Endothelial cell of hepatic sinusoid (primary cell): ENCODE results near the gene IGF1.

Experiments used
- in situ Hi-C: cut with HindIII; loops from 2 replicates; pipeline ENCODE4 v1.10.0; 2017; ENCODE audit warnings: low sequenced_read_pairs

IGF1 gene

GRCh38 chr12:102429211-102430154, 50.9 kb downstream of the IGF1 start:
- in situ Hi-C loops = no loop called here

GRCh38 chr12:102427543-102427941, 52.8 kb downstream of the IGF1 start:
- in situ Hi-C loops = no loop called here

GRCh38 chr12:102426599-102427542, 53.5 kb downstream of the IGF1 start:
- in situ Hi-C loops = no loop called here

GRCh38 chr12:102425109-102426039, 55.0 kb downstream of the IGF1 start:
- in situ Hi-C loops = no loop called here

- in situ Hi-C loops = no loop called here
Measured at GRCh38 chr12:102423462-102423861, 56.9 kb downstream of the IGF1 start.

GRCh38 chr12:102421802-102422583, 58.4 kb downstream of the IGF1 start:
- in situ Hi-C loops = no loop called here

GRCh38 chr12:102419094-102419764, 61.1 kb downstream of the IGF1 start:
- in situ Hi-C loops = no loop called here

- in situ Hi-C loops = no loop called here
Measured at GRCh38 chr12:102417055-102417454, 63.3 kb downstream of the IGF1 start.

GRCh38 chr12:102415515-102415914, 64.8 kb downstream of the IGF1 start:
- in situ Hi-C loops = no loop called here

GRCh38 chr12:102413396-102413795, 67.0 kb downstream of the IGF1 start:
- in situ Hi-C loops = no loop called here

GRCh38 chr12:102410511-102410910, 69.9 kb downstream of the IGF1 start:
- in situ Hi-C loops = no loop called here

- in situ Hi-C loops = no loop called here
Measured at GRCh38 chr12:102408487-102409297, 71.7 kb downstream of the IGF1 start.

GRCh38 chr12:102407776-102408486, 72.4 kb downstream of the IGF1 start:
- in situ Hi-C loops = no loop called here

- in situ Hi-C loops = no loop called here
Measured at GRCh38 chr12:102406033-102406584, 74.3 kb downstream of the IGF1 start.

- in situ Hi-C loops = no loop called here
Measured at GRCh38 chr12:102401087-102401486, 79.3 kb downstream of the IGF1 start.

GRCh38 chr12:102399653-102400052, 80.7 kb downstream of the IGF1 start:
- in situ Hi-C loops = no loop called here

- in situ Hi-C loops = no loop called here
Measured at GRCh38 chr12:102396276-102396675, 84.1 kb downstream of the IGF1 start.
